Osteocyte (in vitro differentiated cells): ENCODE results near the gene GGT7. TPM values are rescaled to one million over a fixed set of nuclear protein-coding genes. Genes with fewer than 3 reads are reported as not detected.
"Not testable (repeated sequence)": the region's sequence is repeated elsewhere in the genome, so short reads cannot be mapped to it uniquely, and the experiment has no call there.

ENCODE experiments used
- DNase-seq: peaks from one replicate; pipeline ENCODE4 v3.0.0; 2021; ENCODE audit warnings: mixed read lengths; ENCODE audit not compliant: unreplicated experiment; ENCODE audit errors: extremely low spot score
- H3K27ac Mint-ChIP-seq: one replicate; pipeline ENCODE4 v1.8.0; 2021; ENCODE audit warnings: mild to moderate bottlenecking, mixed read lengths; ENCODE audit not compliant: unreplicated experiment
- H3K27me3 Mint-ChIP-seq: one replicate; pipeline ENCODE4 v1.8.0; 2021; ENCODE audit warnings: mixed read lengths; ENCODE audit not compliant: unreplicated experiment
- H3K36me3 Mint-ChIP-seq: one replicate; pipeline ENCODE4 v1.8.0; 2021; ENCODE audit warnings: mixed read lengths; ENCODE audit not compliant: unreplicated experiment
- H3K4me1 Mint-ChIP-seq: one replicate; pipeline ENCODE4 v1.8.0; 2021; ENCODE audit warnings: mixed read lengths; ENCODE audit not compliant: unreplicated experiment
- H3K4me3 Mint-ChIP-seq: one replicate; pipeline ENCODE4 v1.8.0; 2021; ENCODE audit warnings: mild to moderate bottlenecking, moderate library complexity, mixed read lengths; ENCODE audit not compliant: unreplicated experiment
- H3K9me3 Mint-ChIP-seq: one replicate; pipeline ENCODE4 v1.8.0; 2021; ENCODE audit warnings: mixed read lengths; ENCODE audit not compliant: unreplicated experiment
- total RNA-seq: library from RNA; stranded (reverse); gene quantifications from 2 replicates; pipeline ENCODE4 v1.2.1, GENCODE V29; 2021
- TF ChIP-seq, protein P1 (sequence below): fragments of 200-600 bp; sonication (generic); IDR thresholded peaks from 2 replicates; pipeline ENCODE4 v1.5.0; 2021; ENCODE audit warnings: antibody characterized with exemption, mild to moderate bottlenecking, moderate library complexity

Gene GGT7
- total RNA-seq, 1 donor from 2014 or later: 37.0 TPM

DNA sequence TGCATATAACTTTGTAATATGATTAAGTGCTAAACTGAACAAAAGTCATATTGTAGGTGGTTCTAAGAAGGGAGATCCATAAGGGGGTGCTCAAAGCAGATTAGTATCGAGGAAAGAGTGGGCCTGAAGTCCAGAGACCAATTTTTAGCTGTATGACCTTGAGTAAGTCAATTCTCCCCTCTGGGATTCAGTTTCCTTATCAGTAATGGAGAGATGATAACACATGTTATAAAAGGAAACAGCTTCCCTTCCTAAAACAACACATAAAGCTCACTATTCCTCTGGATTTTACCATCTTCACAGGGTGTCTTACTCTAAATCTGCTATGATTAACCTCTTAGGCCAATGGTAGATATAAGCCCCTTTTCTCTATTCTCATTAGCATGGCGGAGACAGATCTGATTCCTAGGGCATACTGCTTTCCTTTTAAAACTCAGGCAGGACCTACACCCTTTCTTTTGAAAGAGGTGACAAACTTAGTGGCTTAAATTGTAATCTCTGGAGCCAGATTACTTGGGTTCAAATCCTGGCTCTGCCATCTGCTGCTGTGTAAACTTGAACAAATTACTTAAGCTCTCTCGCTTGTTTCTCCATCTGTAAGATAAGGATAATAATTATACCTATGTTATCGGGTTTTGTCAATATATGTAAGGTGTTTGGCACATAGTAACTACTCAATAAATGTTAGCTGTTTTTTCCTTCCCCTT lies 43.2 kb upstream of the GGT7 start:
- Mint-ChIP-seq H3K4me3 (no peak overlapping the region), H3K36me3 (peaks cover 17% of the 10 kb centered on the region), H3K4me1 (no peaks in the 10 kb centered on the region), H3K27ac (no peak overlapping the region), H3K27me3 (no peaks in the 10 kb centered on the region), H3K9me3 (no peaks in the 10 kb centered on the region)
- TF ChIP-seq, protein P1, sequence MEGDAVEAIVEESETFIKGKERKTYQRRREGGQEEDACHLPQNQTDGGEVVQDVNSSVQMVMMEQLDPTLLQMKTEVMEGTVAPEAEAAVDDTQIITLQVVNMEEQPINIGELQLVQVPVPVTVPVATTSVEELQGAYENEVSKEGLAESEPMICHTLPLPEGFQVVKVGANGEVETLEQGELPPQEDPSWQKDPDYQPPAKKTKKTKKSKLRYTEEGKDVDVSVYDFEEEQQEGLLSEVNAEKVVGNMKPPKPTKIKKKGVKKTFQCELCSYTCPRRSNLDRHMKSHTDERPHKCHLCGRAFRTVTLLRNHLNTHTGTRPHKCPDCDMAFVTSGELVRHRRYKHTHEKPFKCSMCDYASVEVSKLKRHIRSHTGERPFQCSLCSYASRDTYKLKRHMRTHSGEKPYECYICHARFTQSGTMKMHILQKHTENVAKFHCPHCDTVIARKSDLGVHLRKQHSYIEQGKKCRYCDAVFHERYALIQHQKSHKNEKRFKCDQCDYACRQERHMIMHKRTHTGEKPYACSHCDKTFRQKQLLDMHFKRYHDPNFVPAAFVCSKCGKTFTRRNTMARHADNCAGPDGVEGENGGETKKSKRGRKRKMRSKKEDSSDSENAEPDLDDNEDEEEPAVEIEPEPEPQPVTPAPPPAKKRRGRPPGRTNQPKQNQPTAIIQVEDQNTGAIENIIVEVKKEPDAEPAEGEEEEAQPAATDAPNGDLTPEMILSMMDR: no peak
- DNase-seq: no peak

DNA sequence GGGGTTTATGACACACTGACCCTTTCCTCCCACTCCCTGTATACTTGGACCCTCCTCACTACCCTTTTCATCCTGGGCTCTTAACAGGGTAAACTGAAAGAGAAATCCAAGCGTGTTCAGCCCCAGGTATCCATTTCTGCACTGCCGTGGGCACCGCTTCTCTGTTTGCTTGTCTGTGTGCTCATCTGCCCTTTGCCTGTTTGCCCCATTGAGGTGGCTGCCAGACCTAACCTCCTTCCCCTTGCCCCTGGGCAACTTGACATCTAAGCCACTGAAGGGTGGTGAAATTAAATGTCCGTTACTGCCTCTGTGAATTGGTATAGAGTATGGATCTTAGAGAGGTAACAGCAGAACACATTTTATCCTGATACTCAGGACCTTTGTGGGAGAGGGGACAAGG lies 42.5 kb upstream of the GGT7 start:
- Mint-ChIP-seq H3K27me3 (no peaks in the 10 kb centered on the region), H3K27ac (no peak overlapping the region), H3K4me1 (no peaks in the 10 kb centered on the region), H3K9me3 (no peaks in the 10 kb centered on the region), H3K4me3 (no peak overlapping the region), H3K36me3 (peaks cover 13% of the 10 kb centered on the region)
- TF ChIP-seq, protein P1: no peak
- DNase-seq: no peak

DNA sequence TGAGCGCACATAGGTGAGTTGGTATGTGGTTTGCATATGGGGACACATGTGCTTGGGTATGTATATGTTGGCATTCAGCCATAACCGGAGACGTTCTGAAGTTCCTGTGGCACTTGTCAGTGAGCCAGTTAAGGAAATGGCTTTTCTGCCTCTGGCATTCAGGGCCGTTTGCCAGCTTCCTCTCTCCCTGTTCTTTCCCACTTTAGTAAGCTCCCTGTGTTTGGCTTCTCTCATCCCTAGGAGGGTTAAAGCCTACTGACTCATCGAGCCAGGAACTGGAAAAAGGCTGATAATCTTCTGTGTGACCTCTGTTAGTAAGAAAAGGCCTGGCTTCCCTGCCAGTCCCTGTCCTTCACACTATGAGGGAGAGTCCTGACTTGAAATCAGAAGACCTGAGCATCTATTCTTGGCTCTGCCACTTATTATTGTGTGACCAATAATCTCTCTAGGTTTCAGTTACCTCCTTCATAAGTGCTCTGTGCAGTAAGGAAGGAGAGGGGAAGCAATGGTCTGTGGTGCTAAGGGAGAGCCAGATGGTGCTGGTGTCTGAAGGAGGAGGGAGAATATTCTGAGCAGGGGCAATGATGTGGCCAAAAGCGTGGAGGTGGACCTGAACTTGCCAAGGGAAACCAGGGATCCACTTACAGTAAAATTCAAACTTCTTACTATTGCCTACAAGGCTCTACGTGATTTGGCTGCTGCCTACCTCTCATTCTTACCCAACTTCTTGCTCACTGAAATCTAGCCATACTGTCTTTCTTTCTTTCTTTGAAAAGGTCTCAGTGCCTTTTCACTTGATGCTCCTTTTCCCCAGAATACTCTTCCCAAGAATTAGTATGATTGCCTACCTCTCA lies 35.2 kb upstream of the GGT7 start:
- TF ChIP-seq, protein P1: no peak
- Mint-ChIP-seq H3K27ac (peak overlapping the region; percentile 89), H3K36me3 (peaks cover under 1% of the 10 kb centered on the region), H3K4me1 (peaks cover 23% of the 10 kb centered on the region), H3K9me3 (no peaks in the 10 kb centered on the region), H3K27me3 (no peaks in the 10 kb centered on the region), H3K4me3 (peak overlapping the region; percentile 11)
- DNase-seq: no peak

DNA sequence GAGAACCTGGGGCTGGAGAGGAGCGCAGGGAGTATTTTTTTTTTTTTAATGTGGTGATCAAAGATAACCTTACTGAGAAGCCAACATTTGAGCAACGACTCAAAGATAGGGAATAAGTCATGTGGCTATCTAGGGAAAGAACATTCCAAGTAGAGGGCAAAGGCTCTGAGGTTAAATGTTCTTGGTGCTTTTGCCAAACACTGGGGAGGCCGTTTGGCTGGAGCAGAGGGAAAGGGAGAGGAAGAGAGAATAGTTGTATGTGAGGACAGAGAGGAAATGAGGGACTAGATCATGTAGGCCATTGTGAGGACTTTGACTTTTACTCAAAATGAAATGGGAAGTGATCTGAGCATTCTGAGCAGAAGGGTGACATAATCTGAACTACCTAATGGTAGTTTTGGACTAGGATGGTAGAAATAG lies 31.6 kb upstream of the GGT7 start:
- TF ChIP-seq, protein P1: no peak
- Mint-ChIP-seq H3K36me3 (peaks cover 4% of the 10 kb centered on the region), H3K27me3 (no peaks in the 10 kb centered on the region), H3K4me1 (peaks cover 26% of the 10 kb centered on the region), H3K27ac (no peak overlapping the region), H3K9me3 (no peaks in the 10 kb centered on the region), H3K4me3 (no peak overlapping the region)
- DNase-seq: no peak

DNA sequence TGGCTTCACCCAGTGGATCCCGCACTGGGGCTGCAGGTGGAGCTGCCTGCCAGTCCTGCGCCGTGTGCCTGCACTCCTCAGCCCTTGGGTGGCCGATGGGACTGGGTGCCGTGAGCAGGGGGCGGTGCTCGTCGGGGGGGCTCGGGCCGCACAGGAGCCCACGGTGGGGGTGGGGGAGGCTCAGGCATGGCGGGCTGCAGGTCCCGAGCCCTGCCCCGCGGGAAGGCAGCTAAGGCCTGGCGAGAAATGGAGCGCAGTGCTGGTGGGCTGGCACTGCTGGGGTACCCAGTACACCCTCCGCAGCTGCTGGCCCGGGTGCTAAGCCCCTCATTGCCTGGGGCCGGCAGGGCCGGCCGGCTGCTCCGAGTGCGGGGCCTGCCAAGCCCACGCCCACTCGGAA lies 26.1 kb upstream of the GGT7 start:
- not testable (repeated sequence) for H3K27ac Mint-ChIP-seq, H3K4me1 Mint-ChIP-seq, H3K36me3 Mint-ChIP-seq, H3K27me3 Mint-ChIP-seq, H3K9me3 Mint-ChIP-seq, H3K4me3 Mint-ChIP-seq, DNase-seq

DNA sequence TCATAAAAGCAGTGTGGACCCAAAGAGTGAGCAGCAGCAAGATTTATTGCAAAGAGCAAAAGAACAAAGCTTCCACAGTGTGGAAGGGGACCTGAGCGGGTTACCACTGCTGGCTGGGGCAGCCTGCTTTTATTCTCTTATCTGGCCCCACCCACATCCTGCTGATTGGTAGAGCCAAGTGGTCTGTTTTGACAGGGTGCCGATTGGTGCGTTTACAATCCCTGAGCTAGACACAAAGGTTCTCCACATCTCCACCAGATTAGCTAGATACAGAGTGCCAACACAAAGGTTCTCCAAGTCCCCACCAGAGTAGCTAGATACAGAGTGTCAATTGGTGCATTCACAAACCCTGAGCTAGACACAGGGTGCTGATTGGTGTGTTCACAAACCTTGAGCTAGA lies 25.5 kb upstream of the GGT7 start:
- not testable (repeated sequence) for H3K27me3 Mint-ChIP-seq, H3K36me3 Mint-ChIP-seq, H3K27ac Mint-ChIP-seq, H3K4me1 Mint-ChIP-seq, H3K9me3 Mint-ChIP-seq, DNase-seq, H3K4me3 Mint-ChIP-seq
